C4-2B (cell line): ENCODE results near the gene WFIKKN2.

Experiments
- CTCF ChIP-seq: fragments of 450-650 bp; conservative IDR thresholded peaks from 2 replicates; pipeline ENCODE4 v1.5.1; 2017; ENCODE audit warnings: mild to moderate bottlenecking
- ZFX ChIP-seq: fragments of 450-650 bp; IDR thresholded peaks from 2 replicates; pipeline ENCODE4 v1.6.1; 2017

GRCh38 chr17:50787106-50787505 is 48.3 kb upstream of the WFIKKN2 start:
- TF ChIP-seq CTCF (no peak), ZFX (no peak)
